H7 (cell line): ENCODE results near the gene SNX19. TPM values are rescaled to one million over a fixed set of nuclear protein-coding genes. Genes with fewer than 3 reads are reported as not detected.
"Not testable (repeated sequence)": the region's sequence is repeated elsewhere in the genome, so short reads cannot be mapped to it uniquely, and the experiment has no call there.

Source experiments
- DNase-seq: peaks from one replicate; pipeline ENCODE4 v3.0.0; 2012
- H3K27me3 ChIP-seq: 2 replicates; pipeline ENCODE4 v1.6.0; 2011; ENCODE audit warnings: mild to moderate bottlenecking, low read length; ENCODE audit not compliant: control insufficient read depth, insufficient read depth
- H3K36me3 ChIP-seq: replicated peaks from 2 replicates; pipeline ENCODE4 v1.5.1; 2011; ENCODE audit warnings: low read length; ENCODE audit not compliant: control insufficient read depth, insufficient read depth
- H3K4me3 ChIP-seq: 2 replicates; pipeline ENCODE4 v1.5.1; 2011; ENCODE audit warnings: low read depth, mild to moderate bottlenecking, control low read depth, low read length, moderate library complexity; ENCODE audit not compliant: insufficient read depth
- total RNA-seq: library from RNA; depleted of rRNA; stranded (reverse); fragments of >200 nt; shearing (Covaris generic); gene quantifications from 2 replicates; pipeline ENCODE4 v1.2.3, GENCODE V29; 2014; rRNA removed

SNX19 gene, protein sequence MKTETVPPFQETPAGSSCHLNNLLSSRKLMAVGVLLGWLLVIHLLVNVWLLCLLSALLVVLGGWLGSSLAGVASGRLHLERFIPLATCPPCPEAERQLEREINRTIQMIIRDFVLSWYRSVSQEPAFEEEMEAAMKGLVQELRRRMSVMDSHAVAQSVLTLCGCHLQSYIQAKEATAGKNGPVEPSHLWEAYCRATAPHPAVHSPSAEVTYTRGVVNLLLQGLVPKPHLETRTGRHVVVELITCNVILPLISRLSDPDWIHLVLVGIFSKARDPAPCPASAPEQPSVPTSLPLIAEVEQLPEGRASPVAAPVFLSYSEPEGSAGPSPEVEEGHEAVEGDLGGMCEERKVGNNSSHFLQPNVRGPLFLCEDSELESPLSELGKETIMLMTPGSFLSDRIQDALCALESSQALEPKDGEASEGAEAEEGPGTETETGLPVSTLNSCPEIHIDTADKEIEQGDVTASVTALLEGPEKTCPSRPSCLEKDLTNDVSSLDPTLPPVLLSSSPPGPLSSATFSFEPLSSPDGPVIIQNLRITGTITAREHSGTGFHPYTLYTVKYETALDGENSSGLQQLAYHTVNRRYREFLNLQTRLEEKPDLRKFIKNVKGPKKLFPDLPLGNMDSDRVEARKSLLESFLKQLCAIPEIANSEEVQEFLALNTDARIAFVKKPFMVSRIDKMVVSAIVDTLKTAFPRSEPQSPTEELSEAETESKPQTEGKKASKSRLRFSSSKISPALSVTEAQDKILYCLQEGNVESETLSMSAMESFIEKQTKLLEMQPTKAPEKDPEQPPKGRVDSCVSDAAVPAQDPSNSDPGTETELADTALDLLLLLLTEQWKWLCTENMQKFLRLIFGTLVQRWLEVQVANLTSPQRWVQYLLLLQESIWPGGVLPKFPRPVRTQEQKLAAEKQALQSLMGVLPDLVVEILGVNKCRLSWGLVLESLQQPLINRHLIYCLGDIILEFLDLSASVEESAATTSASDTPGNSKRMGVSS
- 22.7 and 23.9 TPM in 2 replicates for total RNA-seq

DNA sequence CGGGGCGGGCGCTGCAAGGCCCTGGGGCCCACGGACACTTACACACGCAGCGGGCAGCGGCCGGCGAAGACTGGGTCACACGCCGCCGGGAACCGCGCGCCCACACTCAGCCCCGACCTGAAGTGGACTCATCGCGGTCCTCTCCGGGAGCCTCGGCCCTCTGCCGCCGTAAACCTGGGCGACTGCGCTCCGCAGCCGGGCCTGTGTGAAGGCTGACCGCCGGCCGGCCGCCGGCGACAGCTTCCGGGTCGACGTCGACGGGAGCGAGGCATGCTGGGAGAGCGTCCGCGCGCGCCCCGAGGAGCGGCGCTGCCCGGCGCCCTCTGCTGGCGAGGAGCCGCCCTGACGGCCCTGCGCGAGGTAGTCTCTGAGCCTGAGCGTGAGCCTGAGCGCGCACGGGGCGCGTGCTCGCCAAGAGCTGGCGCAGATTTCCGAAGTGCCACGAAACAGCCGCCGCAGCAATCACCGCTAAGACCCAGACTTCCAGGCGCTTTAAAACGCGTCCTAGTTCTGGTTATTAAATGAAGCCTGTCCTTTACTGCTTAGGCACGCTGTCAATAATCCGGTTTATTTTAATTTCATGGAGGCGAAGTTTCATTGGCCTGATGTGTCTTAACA is at the start of gene SNX19:
TSS of gene SNX19 (minus strand) at position 242 of the 618 bp plus-strand sequence. CDS start 540 bp downstream, outside the sequence.
- Histone ChIP-seq H3K27me3 (peaks cover 8% of the 10 kb centered on the region), H3K4me3 (peak within 1 kb of the TSS; percentile 79), H3K36me3 (no peaks in the 10 kb centered on the region; the same call in 1 of the 2 replicates)
- DNase-seq = peak; percentile 95

DNA sequence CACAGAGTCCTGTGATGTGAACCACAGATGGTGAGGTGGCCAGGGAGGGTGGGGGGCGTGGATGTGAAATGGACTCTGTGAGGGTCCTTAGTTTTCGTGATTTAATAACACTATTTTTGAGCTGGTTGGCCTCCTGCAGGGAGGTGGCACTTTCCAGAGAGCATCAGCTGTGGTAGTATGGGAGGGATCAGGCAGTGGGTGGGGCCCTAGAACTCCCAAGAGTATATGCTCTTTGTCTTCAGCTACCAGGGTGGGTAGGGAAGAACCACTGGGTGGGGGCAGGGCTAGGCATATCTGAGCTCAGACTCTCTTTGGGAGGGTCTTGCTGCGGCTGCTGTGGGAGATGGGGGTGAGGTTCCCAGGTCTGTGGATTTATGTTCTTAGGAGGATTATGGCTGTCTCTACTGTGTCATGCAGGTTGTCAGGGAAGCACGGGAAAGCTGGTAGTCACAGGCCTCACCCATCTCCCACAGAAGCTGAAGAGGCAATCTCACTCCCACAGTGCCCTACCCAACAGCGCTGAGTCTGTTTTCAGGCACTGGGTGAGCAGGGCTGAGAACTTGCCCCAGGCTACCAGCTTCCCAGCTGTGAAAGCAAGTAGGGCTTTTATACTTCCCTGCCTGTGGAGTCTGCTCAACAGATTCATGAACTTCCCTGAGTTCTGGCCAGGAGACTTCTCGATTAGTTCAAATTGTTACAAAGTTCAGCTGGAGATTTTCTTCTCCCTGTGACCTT is 47.9 kb upstream of the SNX19 start:
- H3K27me3 ChIP-seq = no peaks in the 10 kb centered on the region

DNA sequence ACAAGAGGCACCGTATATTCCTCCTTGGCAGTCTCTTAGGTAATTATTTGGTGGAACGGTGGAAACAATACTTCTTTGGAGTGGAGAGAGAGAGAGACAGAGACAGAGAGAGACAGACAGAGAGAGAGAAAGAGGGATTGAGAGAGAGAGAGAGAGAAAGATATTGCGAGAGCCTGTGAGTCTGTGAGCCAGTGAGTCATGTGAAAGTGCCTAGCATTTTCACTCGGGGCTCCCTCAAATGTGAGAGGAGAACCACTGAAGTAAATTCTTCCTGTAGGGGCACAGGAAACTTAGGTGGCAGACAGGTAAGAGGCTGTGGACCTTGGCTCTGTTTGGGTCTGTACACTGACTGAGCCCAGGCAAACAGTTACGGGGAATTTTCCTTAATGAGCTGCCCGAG is 31.6 kb upstream of the SNX19 start:
- Histone ChIP-seq H3K36me3 (no peaks in the 10 kb centered on the region), H3K27me3 (no peaks in the 10 kb centered on the region), H3K4me3 (no peak overlapping the region)
- no peak for DNase-seq

More for the DNA sequence above, 47.9 kb upstream of the SNX19 start:
- Histone ChIP-seq H3K36me3 (no peaks in the 10 kb centered on the region), H3K4me3 (no peak overlapping the region)
- DNase-seq = no peak

DNA sequence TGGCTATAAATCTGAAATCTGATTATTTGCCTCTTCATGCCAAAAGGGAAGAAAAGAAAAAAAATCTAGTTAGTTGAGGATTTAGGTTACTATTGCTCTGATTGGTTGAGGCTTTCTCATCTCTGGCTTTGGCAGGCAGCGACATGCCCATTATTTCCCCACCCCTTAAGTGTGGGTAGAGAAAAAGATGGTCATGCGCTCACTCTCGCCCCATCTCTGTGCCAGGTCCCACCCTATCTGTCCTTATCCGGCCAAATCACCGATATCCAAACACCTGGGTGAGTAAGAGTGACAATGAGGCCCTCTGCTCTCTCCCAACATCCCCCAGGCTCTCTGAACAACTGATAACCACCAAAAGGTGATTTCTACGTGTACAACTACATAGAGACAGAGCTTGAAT is 31.2 kb upstream of the SNX19 start:
- Histone ChIP-seq H3K36me3 (no peaks in the 10 kb centered on the region), H3K27me3 (no peaks in the 10 kb centered on the region), H3K4me3 (no peak overlapping the region)
- DNase-seq = no peak

DNA sequence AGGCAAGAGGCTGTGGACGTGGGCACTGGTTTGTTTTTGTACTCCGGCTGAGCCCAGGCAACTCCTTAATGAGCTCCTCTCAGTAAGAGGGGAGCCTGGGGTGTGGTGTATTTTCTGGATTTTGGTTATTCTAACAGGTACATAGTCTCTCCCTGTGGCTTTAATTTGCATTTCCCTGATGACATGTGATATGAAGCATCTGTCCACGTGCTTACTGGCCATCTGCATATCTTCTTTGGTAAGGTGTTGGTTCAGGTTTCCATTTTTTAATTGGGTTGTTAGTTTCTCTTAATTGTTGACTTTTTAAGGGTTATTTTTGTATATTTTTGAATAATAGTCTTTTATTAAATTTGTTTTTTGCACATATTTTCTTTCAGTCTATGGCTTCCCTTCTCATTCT is 30.8 kb upstream of the SNX19 start:
- DNase-seq = no peak
- H3K4me3 ChIP-seq = no peak overlapping the region
- H3K36me3 ChIP-seq = no peaks in the 10 kb centered on the region
- no peaks in the 10 kb centered on the region for H3K27me3 ChIP-seq

DNA sequence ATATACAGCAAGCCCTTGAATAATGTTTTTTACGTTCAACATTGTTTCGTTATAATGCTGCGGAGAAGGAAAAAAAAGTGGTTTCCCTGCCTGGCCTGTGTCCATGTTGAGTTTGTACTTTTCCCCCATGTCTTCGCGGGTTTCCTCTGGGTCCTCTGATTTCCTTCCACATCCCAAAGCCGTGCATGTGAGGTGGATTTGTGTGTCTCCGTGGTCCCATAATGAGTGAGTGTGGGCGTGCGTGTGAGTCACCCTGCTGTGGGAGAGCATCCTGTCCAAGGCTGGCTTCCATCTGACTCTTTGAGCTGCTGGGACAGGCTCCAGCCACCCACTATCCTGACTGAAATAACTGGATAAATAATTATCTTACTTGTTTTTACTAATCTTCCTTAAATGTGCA is 29.6 kb upstream of the SNX19 start:
- Histone ChIP-seq H3K36me3 (no peaks in the 10 kb centered on the region), H3K4me3 (no peak overlapping the region), H3K27me3 (no peaks in the 10 kb centered on the region)
- DNase-seq = no peak

DNA sequence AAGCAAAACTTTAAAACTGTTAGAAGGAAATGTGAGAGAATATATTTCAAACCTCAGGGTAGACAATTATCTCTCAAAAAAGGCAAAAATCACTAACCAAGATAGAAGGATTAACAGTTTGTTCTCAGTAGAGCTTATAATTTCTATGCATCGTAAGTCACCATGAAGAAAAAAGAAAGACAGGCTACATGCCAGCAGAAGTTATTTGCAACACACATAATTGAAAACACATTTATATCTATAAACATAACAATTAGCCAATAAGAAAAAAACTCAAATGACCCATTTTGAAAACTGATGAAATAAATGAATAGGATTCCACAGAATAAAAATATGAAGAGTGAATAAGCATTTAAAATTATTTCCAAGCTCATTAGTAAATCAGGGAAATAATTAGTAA is 24.4 kb upstream of the SNX19 start:
- no peaks in the 10 kb centered on the region for H3K27me3 ChIP-seq
- H3K36me3 ChIP-seq = no peaks in the 10 kb centered on the region
- no peak overlapping the region for H3K4me3 ChIP-seq
- DNase-seq = no peak

DNA sequence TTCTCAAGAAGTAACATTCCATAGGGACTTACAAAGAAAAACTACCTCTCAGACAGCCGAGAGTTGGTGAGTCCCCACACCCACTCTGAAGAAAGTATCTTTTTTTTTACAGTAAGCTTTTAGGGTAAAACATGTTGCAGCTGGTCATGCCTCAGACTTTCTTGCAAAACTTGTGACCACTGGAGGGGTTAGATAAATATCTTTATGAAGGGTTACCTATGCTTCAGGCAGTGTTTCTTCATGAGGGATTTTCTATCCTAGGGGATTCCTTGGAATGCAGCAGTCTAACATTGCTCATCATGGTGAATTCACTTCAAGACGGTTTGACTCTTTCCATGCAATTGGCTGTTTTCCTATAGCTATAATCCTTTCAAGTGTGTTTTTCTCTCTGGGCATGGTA is 20.8 kb upstream of the SNX19 start:
- Histone ChIP-seq H3K27me3 (no peaks in the 10 kb centered on the region), H3K36me3 (no peaks in the 10 kb centered on the region), H3K4me3 (no peak overlapping the region)
- DNase-seq = no peak

DNA sequence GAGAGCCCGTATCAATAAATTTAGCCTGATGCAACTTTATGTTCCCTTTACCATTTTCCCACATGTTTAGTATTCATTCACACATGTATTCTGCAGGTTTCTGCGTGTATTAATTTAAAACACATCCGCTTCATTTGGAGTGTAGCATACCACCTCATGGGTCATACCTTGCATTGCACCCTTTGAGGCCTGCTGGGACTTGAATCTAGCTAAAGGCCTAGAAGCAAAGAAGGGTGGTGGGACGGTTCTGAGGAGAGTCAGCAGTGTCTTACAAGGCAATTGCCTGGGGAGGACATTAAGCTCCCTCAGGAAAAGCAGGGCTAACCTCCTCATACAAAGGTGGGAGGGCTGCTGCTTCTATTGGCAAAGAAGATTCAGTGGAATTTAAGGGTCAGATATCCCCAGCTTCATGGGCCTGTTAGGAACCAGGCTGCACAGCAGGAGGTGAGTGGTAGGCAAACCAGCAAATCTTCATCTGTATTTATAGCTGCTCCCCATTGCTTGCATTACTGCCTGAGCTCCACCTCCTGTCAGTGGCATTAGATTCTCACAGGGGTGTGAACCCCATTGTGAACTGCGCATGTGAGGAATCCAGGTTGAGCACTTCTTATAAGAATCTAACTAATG is 15.9 kb upstream of the SNX19 start:
- Histone ChIP-seq H3K4me3 (no peak overlapping the region), H3K36me3 (no peaks in the 10 kb centered on the region), H3K27me3 (no peaks in the 10 kb centered on the region)
- DNase-seq = no peak

DNA sequence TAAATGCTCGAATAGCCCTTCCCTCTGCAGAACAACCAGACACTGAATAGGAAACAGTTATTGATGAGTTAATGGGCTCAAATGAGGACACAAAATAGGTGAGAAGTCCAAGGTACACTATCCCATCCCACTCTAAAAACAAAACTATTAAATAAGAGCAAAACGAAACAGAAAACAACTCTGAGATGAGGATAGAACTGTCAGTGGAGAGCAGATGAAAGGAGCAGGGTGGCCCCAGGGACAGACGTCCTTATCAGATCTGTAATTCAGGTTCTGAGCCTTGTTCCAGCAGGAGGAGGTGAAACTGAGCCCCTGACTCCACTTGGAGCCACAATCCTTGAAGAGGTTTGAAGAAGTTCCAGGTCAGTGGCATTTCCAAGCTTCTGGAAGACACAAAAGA is 8.5 kb upstream of the SNX19 start:
- DNase-seq = no peak
- Histone ChIP-seq H3K4me3 (no peak overlapping the region), H3K27me3 (no peaks in the 10 kb centered on the region)

DNA sequence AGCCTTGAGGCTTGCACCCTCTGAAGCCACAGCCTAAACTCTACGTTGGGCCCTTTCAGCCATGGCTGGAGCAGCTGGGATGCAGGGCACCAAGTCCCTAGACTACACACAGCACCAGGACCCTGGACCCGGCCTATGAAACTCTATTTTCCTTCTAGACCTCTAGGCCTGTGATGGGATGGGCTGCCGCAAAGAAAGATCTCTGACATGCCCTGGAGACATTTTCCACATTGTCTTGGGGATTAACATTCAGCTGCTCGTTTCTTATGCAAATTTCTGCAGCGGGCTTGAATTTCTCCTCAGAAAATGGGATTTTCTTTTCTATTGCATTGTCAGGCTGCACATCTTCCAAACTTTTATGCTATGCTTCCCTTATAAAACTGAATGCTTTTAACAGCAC is 4.3 kb upstream of the SNX19 start:
- not testable (repeated sequence) for H3K4me3 ChIP-seq, DNase-seq, H3K27me3 ChIP-seq, H3K36me3 ChIP-seq

More for the DNA sequence above, 8.5 kb upstream of the SNX19 start:
- H3K36me3 ChIP-seq = no peaks in the 10 kb centered on the region

DNA sequence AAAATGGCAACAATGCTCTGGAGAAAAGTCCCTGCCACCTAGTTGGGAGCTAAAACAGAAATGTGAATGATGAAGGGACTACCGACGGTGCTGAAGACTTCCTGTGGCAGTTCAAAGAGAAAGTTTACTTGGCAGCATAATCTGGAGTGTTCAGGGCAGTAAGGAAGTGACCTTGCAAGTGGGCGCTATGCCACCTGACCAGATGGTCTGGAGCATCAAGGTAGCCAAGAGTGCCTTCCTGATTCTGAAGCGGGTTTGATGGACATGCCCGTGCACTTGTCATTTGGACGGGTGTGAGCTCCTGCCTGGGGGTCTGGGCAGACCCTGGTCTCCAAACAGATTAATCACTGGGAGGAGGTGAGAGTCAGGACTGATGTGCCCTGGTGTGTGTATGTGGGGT is 1.8 kb upstream of the SNX19 start:
- no peak for DNase-seq
- Histone ChIP-seq H3K4me3 (no peak overlapping the region), H3K36me3 (no peaks in the 10 kb centered on the region; the same call in 1 of the 2 replicates), H3K27me3 (peaks cover 8% of the 10 kb centered on the region)

DNA sequence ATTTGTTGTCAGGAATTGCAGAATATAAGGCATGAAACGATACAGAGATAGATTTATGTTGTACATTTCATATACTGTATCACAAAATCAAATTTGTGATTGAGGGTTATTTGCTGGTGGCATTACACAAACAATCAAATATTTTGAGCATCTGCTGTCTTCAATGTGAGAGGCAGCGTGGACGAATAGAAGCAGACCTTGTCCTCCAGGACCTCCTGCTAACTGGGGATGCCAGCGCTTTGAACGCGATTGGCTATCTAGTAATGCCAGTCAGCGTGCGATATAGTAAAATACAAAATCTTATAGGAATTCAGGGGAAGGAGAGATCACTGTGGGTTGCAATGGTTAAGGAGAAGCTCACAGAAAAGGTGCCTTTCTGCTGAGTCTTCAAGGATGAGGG is 631 bp upstream of the SNX19 start:
- H3K27me3 ChIP-seq = peaks cover 8% of the 10 kb centered on the region
- H3K4me3 ChIP-seq = peak overlapping the region; percentile 79
- peak; percentile 30 for DNase-seq
- no peaks in the 10 kb centered on the region; the same call in 1 of the 2 replicates for H3K36me3 ChIP-seq
